GM18861 (cell line): ENCODE data around the gene LRP5.

Experiments used
- ATAC-seq: cut with Tn5 transposase; IDR thresholded peaks from one replicate; pipeline ENCODE4 v1.9.1; 2021; ENCODE audit not compliant: unreplicated experiment

The LRP5 gene

GRCh38 chr11:68308068-68308467 is 4.3 kb upstream of the LRP5 start:
- no peak for ATAC-seq

GRCh38 chr11:68309621-68310185 is 2.7 kb upstream of the LRP5 start:
- ATAC-seq: no peak

- no peak for ATAC-seq
Observed at GRCh38 chr11:68311160-68312116, 953 bp upstream of the LRP5 start.

- ATAC-seq: no peak
Observed at GRCh38 chr11:68312780-68313573, 586 bp downstream of the LRP5 start.

- no peak for ATAC-seq
Observed at GRCh38 chr11:68313574-68314202, 1.3 kb downstream of the LRP5 start.

GRCh38 chr11:68314203-68315170 is 2.1 kb downstream of the LRP5 start:
- no peak for ATAC-seq

- no peak for ATAC-seq
Observed at GRCh38 chr11:68315171-68315920, 3.0 kb downstream of the LRP5 start.

GRCh38 chr11:68317147-68317785 is 4.9 kb downstream of the LRP5 start:
- ATAC-seq: no peak

- ATAC-seq: no peak
Observed at GRCh38 chr11:68321293-68322051, 9.1 kb downstream of the LRP5 start.

GRCh38 chr11:68322052-68322430 is 9.7 kb downstream of the LRP5 start:
- ATAC-seq: no peak

- no peak for ATAC-seq
Observed at GRCh38 chr11:68324241-68324640, 11.8 kb downstream of the LRP5 start.

GRCh38 chr11:68324695-68325094 is 12.3 kb downstream of the LRP5 start:
- no peak for ATAC-seq

GRCh38 chr11:68325183-68325906 is 13.0 kb downstream of the LRP5 start:
- ATAC-seq: no peak

GRCh38 chr11:68325907-68326220 is 13.5 kb downstream of the LRP5 start:
- ATAC-seq: no peak

- no peak for ATAC-seq
Observed at GRCh38 chr11:68326334-68327215, 14.2 kb downstream of the LRP5 start.

- ATAC-seq: no peak
Observed at GRCh38 chr11:68327586-68328370, 15.4 kb downstream of the LRP5 start.
